GM21447 (cell line): Measurements from ENCODE around the gene CLEC10A.

ENCODE experiments used
- ATAC-seq: cut with Tn5 transposase; IDR thresholded peaks from one replicate; pipeline ENCODE4 v1.9.1; 2021; ENCODE audit not compliant: unreplicated experiment

The CLEC10A gene

GRCh38 chr17:7042501-7043181 lies 37.4 kb downstream of the CLEC10A start:
- no peak for ATAC-seq

DNA sequence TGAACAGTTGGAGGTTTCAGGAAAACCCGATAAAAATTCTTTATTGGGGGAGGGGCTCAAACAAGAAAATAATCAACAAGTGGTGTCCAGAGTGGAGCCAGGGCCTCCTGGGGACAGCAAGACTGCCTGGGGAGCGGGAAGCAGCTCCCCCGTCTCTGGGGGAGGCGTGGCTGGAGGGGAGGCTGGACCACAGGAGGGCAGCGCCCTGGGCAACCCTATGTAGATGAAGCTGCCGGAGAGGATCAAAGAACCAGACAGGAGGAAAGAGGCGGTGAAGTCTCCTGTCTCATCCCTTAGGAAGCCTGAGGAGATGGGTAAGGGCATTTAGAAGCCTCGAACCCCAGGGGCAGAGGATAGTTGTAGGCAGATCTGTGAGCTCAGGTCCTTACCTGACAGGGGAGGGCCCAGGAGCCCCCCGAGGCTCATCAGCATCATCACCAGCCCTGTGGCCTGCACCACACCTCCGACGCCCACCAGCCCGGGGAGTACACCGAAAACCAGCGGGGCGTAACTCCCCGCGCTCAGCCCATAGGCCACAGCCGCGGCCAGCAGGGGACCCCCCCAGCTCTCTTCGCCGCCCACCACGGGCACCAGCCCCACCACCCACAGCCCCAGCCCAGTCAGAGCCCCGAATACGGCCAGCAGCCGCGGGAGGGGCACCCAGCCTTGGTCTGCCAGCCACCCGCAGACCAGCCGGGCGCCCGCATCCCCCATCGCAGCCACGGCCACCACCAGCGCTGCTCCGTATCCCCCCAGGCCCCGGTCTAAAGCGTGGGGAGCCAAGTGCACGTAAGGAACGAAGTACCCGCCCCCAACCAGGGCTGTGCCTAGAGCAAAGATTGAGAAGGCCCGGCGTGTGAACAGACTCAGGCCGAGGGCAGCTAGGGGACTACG lies 38.2 kb downstream of the CLEC10A start:
- no peak for ATAC-seq

GRCh38 chr17:7039832-7040231 lies 40.2 kb downstream of the CLEC10A start:
- ATAC-seq = no peak

DNA sequence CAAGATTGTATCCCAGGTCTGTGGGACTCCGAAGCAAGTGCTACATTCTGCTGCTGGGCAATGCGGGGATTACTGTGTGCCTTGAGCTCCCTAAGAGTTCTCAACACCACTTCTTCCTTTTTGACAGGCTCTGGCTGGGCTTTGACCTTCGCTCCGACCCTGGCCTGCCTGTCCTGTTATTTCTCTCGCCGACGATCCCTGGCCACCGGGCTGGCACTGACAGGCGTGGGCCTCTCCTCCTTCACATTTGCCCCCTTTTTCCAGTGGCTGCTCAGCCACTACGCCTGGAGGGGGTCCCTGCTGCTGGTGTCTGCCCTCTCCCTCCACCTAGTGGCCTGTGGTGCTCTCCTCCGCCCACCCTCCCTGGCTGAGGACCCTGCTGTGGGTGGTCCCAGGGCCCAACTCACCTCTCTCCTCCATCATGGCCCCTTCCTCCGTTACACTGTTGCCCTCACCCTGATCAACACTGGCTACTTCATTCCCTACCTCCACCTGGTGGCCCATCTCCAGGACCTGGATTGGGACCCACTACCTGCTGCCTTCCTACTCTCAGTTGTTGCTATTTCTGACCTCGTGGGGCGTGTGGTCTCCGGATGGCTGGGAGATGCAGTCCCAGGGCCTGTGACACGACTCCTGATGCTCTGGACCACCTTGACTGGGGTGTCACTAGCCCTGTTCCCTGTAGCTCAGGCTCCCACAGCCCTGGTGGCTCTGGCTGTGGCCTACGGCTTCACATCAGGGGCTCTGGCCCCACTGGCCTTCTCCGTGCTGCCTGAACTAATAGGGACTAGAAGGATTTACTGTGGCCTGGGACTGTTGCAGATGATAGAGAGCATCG lies 41.8 kb downstream of the CLEC10A start:
- no peak for ATAC-seq

GRCh38 chr17:7035591-7036368 lies 44.3 kb downstream of the CLEC10A start, which contains the start of gene SLC16A13:
Gene SLC16A13 (plus strand): TSS chr17:7036015. CDS start chr17:7036383, 368 bp downstream.
- peak; percentile 87 for ATAC-seq

DNA sequence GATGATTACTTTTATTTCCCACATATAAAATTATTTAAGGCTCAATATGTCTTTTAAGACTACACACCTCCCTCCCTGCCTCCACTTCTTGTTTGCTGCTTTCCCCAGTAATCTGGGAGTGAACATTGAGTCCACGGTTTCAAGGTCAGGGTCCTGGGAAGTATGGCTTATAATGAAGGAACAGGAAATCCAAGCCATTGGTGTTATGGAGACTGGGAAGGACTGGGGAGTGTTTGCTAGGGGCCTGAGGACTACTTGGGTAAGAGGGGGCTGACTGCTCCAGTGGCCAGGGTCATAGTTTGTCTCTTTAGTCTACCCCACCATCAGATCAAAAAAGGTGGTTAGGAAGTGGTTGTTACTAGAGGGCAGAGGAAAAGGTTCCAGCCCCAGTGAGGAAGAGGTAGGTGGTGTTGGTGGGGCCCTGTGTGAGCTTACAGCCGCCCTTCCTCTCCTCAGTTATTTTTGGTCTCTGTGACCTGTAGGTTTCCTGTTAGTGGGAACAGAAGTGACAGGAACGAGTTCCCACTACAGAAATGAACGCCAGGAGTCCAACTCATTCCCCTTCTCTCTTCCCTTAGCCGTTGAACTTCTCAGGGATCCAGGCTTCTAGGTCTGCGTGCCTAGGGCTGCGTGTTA lies 45.0 kb downstream of the CLEC10A start:
- peak; percentile 15 for ATAC-seq

DNA sequence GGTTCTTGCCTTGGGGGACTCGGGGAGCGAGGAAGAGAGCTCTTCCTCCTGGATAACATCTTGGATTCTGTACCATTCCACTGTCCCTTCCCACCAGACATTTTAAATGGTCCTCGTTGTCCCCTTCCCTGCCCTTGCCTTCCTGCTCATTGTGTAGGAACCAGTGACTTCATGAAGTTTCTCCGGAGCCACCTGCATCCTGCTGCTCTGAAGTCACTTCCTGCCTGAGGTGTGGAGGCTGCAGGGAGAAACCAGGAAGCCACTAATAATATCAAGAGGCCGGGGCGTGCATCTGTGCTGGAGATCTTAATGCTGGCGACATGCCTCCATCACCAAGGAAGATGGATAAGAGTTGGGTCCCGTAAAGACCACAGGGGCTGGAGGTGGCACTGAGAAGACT lies 50.4 kb downstream of the CLEC10A start:
- no peak for ATAC-seq

GRCh38 chr17:7029096-7029495 lies 51.0 kb downstream of the CLEC10A start:
- no peak for ATAC-seq

DNA sequence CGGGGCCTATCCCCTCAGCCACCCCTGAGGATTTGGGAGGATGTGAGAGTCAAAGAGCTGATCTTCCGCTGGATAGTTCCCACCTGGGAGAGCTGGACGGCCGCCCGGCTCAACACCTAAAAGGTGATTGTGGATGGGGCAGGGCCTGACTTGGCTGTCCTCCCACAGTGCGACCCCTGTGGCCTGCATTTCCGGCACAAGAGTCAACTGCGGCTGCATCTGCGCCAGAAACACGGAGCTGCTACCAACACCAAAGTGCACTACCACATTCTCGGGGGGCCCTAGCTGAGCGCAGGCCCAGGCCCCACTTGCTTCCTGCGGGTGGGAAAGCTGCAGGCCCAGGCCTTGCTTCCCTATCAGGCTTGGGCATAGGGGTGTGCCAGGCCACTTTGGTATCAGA lies 52.7 kb downstream of the CLEC10A start:
- no peak for ATAC-seq

DNA sequence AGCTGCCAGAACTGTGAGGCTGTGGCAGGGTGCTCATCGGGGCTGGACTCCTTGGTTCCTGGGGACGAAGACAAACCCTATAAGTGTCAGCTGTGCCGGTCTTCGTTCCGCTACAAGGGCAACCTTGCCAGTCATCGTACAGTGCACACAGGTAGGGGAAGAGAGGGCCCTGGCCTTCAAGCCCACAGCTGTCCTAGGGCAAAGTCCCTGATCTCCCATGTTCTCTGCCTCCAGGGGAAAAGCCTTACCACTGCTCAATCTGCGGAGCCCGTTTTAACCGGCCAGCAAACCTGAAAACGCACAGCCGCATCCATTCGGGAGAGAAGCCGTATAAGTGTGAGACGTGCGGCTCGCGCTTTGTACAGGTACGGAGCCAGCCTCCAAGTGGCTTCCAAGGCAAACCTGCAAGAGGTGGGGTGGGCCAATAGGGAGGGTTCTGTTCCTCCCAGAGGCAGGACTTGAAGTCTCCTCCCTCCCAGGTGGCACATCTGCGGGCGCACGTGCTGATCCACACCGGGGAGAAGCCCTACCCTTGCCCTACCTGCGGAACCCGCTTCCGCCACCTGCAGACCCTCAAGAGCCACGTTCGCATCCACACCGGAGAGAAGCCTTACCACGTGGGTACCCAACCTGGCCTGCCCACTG lies 53.5 kb downstream of the CLEC10A start:
- ATAC-seq = no peak

GRCh38 chr17:7025245-7025644 lies 54.8 kb downstream of the CLEC10A start:
- no peak for ATAC-seq
